ENCODE data around the gene DNAJC5. TPM values are rescaled to one million over a fixed set of nuclear protein-coding genes. Genes with fewer than 3 reads are reported as not detected.
"Not testable (repeated sequence)": the region's sequence is repeated elsewhere in the genome, so short reads cannot be mapped to it uniquely, and the experiment has no call there.

Gene DNAJC5, protein sequence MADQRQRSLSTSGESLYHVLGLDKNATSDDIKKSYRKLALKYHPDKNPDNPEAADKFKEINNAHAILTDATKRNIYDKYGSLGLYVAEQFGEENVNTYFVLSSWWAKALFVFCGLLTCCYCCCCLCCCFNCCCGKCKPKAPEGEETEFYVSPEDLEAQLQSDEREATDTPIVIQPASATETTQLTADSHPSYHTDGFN
- 10 to 100 TPM; 44.4 to 51.9 TPM for total RNA-seq

DNA sequence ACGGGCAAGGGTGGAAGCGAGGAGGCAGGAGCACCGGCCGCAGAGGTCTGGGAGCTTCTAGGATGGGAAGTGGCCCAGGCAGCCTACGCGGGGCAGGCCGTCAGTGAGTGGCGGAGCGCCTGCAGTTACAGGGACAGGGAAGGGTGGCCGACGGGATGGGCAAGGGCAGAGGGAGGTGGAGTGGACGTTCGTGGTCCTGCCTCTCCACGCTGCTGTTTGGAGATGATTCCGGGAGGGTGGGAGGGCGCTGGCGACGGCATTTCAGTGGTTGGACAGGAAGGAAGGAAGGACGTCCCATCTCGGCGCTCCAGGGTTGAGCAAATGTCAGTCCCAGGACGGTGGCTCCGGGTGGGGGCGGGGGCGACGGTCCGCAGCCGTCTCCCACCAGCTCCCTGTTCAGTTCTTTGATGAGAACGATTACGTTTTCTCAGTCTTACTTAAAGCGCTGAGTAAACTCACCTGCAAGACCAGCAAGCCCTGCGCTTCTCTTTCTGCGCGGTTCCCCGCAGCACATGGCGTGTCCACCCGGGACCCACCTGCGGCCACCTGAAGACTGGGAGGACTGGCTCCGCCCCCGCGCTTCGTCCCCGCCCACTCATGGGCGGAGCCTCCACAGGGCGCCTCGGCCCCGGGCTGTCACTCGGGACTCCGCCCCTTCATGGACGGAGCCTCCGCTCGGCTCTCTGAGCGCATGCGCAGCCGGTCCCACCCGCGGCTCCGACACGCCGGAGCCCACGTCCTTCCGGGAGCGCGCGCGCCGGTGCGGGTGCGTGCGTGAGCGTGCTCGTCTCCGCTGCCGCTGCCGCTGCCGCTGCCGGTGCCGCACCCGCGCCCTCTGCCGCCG lies at the start of gene DNAJC5:
Gene DNAJC5 (plus strand): TSS at position 769 of the 844 bp plus-strand sequence. CDS start 33,220 bp downstream, outside the sequence.
- ATAC-seq, result peak; percentile 90
- H3K27me3 Mint-ChIP-seq, result no peaks in the 10 kb centered on the region

DNA sequence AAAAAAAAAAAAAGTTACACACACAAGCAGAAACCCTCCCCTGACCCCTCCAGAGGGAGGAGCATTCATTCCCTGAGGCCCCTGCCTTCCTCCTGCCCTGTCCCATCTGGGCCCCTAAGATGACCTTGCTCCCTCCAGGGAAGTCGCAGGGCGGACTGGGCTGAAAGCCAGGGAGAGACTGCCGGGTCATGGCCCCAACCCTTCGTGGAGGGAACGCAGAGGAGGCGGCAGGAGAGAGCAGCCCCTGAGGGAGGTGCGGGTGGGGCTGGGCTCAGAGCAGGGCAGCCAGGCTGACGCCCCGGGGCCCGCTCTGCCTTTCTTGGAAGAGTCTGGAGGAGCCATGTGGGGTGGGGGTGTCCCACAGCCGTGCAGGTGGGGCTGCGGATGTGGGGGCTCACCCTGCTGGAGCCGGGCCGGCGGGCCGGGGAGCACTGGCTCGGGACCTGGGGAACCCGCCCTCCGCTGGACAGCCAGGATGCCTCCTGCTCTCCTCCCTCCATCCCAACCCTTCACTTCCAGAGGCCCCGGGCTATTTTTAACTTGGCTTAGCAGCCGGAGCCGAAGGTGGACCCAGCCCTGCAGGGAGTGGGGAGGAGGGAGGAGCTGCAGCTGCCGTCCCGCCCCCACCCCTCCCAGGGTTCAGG lies 48.7 kb upstream of the DNAJC5 start:
- ATAC-seq (peak; percentile 17), DNase-seq (no peak)
- peaks cover 16% of the 10 kb centered on the region for H3K4me1 Mint-ChIP-seq
- H3K27ac Mint-ChIP-seq, result no peak overlapping the region
- H3K36me3 Mint-ChIP-seq, result no peaks in the 10 kb centered on the region
- peaks cover 39% of the 10 kb centered on the region for H3K27me3 Mint-ChIP-seq
- no peak overlapping the region for H3K4me3 Mint-ChIP-seq
- CTCF ChIA-PET, result no interaction called here
- no peaks in the 10 kb centered on the region for H3K9me3 Mint-ChIP-seq (ENCODE audit: low read depth)

More for the DNA sequence above, at the start of gene DNAJC5:
- peak within 1 kb of the TSS; percentile 91 for H3K4me3 Mint-ChIP-seq
- peaks cover 16% of the 10 kb centered on the region for H3K36me3 Mint-ChIP-seq
- peak; percentile 97 for DNase-seq
- no peaks in the 10 kb centered on the region for H3K9me3 Mint-ChIP-seq (ENCODE audit: low read depth)
- H3K27ac Mint-ChIP-seq, result peak within 1 kb of the TSS; percentile 97
- CTCF ChIA-PET, result interaction anchor here (0.7 to 1.3 kb wide), 3 partner anchors 29 to 398 kb away, joined by 3 read pairs; partner anchors contain the start of gene TPD52L2
- H3K4me1 Mint-ChIP-seq, result peaks cover 38% of the 10 kb centered on the region

DNA sequence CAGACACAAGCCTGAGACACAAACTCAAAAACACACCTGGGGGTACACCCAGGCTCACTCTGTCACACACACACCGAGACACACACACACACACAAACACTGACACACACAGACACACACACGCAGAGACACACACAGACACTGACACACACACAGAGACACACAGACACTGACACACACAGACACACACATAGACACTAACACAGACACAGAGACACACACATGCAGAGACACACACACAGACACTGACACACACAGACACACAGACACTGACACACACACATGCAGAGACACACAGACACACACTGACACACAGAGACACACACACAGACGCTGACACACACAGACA lies 48.1 kb upstream of the DNAJC5 start:
- no peak overlapping the region for H3K27ac Mint-ChIP-seq
- H3K4me3 Mint-ChIP-seq, result no peak overlapping the region
- H3K9me3 Mint-ChIP-seq (ENCODE audit: low read depth), result no peaks in the 10 kb centered on the region
- ATAC-seq, result no peak
- CTCF ChIA-PET, result interaction anchor here (1.0 kb wide), 1 partner anchor 18 kb away, joined by 4 read pairs; the partner anchor contains the start of gene TPD52L2
- no peaks in the 10 kb centered on the region for H3K36me3 Mint-ChIP-seq
- H3K27me3 Mint-ChIP-seq, result peaks cover 41% of the 10 kb centered on the region
- no peak for DNase-seq
- peaks cover 18% of the 10 kb centered on the region for H3K4me1 Mint-ChIP-seq

DNA sequence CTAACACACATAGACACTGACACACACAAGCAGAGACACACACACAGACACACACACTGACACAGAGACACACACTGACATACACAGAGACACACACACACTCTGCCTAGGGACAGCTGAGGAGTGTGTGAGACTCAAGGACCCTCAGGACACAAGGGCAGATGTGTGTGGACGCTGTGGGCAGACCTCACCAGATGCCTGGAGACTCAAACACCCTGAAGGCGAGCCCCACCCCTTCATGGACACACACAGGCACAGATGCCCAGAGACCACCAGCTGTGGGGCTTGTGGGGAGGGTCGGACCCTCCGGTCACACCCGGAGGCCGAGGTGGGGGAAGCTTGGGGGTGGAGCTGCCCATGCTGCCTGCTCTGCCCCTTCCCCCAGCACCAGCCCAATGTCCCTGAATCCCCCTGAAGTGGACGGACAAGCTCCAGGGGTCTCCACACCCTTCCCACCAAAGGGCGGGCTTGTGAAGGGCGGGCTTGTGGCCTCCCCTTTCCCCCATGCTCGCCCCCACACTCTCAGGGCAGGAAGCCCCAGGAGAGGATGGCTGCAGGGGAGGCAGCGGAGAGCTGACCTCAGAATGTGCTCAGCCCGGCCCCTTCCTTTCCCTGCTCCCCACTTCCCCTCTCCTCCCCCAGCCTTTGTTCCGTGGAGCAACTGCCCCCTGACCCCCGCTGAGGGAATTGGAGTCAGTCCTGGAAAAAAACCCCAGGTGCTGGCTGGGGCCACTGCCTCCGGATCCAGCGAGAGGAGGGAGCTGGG lies 47.5 kb upstream of the DNAJC5 start:
- ATAC-seq, result no peak
- CTCF ChIA-PET, result interaction anchor here (0.7 to 1.5 kb wide), 3 partner anchors 17 to 72 kb away, joined by 3 to 4 read pairs (median 3); partner anchors contain the start of gene TPD52L2

DNA sequence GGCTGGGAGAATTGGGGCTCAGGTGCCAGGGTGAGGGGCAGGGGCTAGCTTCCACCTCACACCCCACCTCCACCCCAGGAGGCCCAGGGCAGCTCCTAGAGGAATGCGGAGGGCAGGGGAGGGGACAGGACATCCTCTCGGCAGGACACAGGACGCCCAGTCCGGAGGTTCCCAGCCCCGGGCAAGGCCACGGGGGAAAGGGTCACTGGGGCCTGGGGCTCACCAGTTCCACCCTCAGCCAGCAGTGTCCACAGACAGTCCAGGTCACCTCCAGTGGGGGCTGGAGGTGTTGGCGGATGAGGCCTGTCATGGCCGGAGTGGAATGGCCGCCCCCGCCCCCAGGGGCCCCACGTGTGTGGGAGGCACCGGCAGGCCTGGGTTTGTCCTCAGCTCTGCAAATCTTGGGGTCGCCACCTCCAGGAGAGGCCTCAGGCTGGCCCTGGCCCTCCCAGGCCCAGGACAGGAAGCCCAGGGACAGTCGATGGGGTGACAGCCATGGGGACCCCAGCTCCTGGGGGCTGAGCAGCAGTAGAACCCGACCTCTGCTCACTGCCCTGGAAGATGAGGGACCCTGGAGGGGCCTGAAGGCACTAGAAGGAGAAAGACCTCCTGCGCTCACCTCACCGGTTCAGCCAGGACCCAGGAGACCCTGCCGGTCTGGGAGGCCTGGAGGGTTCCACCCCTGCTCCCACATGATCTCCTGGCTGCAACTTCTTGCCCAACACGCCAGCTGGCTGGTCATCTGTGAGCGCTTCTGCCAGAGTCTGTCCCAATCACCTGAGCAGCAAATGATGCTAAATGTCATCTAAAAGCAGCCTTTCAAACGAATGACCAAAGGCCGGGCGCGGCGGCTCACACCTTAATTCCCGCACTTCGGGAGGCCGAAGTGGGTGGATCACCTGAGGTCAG lies 46.7 kb upstream of the DNAJC5 start:
- peaks cover 19% of the 10 kb centered on the region for H3K4me1 Mint-ChIP-seq
- CTCF ChIA-PET, result interaction anchor here (0.7 to 1.5 kb wide), 2 partner anchors 62 to 73 kb away, joined by 3 read pairs; no protein-coding TSS in a partner anchor
- no peak for DNase-seq
- no peaks in the 10 kb centered on the region for H3K9me3 Mint-ChIP-seq (ENCODE audit: low read depth)
- ATAC-seq, result no peak
- H3K4me3 Mint-ChIP-seq, result no peak overlapping the region
- no peaks in the 10 kb centered on the region for H3K36me3 Mint-ChIP-seq
- peaks cover 37% of the 10 kb centered on the region for H3K27me3 Mint-ChIP-seq
- no peak overlapping the region for H3K27ac Mint-ChIP-seq

More for the DNA sequence above, 47.5 kb upstream of the DNAJC5 start:
- Mint-ChIP-seq H3K9me3 (ENCODE audit: low read depth) (no peaks in the 10 kb centered on the region), H3K27ac (no peak overlapping the region), H3K4me3 (no peak overlapping the region), H3K27me3 (peaks cover 44% of the 10 kb centered on the region), H3K4me1 (peaks cover 19% of the 10 kb centered on the region), H3K36me3 (no peaks in the 10 kb centered on the region)
- no peak for DNase-seq

DNA sequence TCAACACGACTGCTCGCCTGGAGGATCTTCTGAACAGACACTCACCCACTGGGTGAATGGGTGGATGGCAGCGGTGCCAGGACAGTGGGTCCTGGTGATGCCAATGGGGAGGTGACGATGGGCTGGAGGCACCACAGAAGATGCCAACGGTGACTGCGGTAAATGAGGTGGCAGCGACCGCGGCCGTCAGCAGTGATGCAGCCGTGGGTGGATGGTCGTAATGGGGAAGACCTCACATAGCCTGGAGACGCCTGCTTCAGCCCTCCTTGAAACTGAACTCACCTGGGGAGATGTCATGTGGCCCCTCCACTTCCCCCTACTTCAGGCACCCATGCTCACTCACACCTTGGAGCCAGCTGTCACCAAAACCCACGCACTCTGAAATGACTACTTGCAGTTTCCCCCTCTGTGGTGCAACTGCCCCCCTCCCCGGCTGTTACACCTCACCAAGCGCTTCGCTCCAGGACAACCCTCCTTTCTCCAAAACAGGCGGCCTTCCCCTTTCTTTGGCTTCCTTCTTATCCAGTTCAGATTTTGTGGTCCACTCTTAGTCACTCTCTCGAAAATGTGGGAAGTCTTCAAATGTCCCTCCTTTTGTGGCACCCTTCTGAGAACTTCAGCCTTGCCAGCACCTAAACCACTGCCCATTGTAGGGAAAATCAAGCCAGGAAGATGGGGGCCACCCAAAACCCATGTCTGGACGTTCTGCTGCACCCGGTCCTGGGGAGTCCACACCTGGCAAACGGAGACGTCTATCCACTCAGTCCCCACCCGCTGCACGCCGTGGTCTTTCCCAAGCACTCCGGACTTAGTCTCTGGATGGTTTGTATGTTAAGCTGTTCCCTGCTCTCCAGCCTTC lies 44.0 kb upstream of the DNAJC5 start:
- no peak overlapping the region for H3K4me3 Mint-ChIP-seq
- H3K4me1 Mint-ChIP-seq, result peaks cover 17% of the 10 kb centered on the region
- H3K27me3 Mint-ChIP-seq, result peaks cover 17% of the 10 kb centered on the region
- peak; percentile 67 for DNase-seq
- no peaks in the 10 kb centered on the region for H3K36me3 Mint-ChIP-seq
- H3K9me3 Mint-ChIP-seq (ENCODE audit: low read depth), result no peaks in the 10 kb centered on the region
- CTCF ChIA-PET, result interaction anchor here (0.5 to 1.7 kb wide), 4 partner anchors 11 to 414 kb away, joined by 3 to 4 read pairs (median 3); partner anchors contain the start of gene TPD52L2
- no peak overlapping the region for H3K27ac Mint-ChIP-seq
- peak; percentile 62 for ATAC-seq

DNA sequence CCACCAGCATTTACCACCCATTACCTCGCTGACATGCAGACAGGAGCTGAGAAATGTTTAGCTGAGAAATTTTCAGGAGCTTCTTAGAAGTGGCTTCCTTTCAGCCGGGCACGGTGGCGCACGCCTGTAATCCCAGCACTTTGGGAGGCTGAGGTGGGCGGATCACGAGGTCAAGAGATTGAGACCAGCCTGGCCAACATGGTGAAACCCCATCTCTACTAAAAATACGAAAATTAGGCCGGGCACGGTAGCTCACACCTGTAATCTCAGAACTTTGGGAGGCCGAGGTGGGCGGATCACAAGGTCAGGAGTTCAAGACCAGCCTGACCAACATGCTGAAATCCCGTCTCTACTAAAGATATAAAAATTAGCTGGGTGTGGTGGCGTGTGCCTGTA lies 43.4 kb upstream of the DNAJC5 start:
- not testable (repeated sequence) for ATAC-seq; H3K27ac Mint-ChIP-seq; DNase-seq; H3K4me3 Mint-ChIP-seq; H3K9me3 Mint-ChIP-seq (ENCODE audit: low read depth); H3K36me3 Mint-ChIP-seq
- CTCF ChIA-PET, result interaction anchor here (0.6 to 1.7 kb wide), 3 partner anchors 12 to 111 kb away, joined by 3 to 4 read pairs (median 3); partner anchors contain the start of gene TPD52L2
- Mint-ChIP-seq H3K4me1 (peaks cover 15% of the 10 kb centered on the region), H3K27me3 (peaks cover 14% of the 10 kb centered on the region)

DNA sequence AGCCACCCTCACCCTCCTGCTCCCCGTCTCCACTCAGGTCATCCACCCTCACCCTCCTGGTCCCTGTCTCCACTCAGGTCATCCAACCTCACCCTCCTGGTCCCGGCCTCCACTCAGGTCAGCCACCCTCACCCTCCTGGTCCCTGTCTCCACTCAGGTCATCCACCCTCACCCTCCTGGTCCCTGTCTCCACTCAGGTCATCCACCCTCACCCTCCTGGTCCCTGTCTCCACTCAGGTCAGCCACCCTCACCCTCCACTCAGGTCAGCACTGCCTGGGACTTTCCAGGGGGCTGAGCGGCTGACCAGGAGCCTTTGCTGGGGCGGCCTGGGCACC lies 41.2 kb upstream of the DNAJC5 start:
- DNase-seq; H3K9me3 Mint-ChIP-seq (ENCODE audit: low read depth); ATAC-seq; CTCF ChIA-PET; H3K4me3 Mint-ChIP-seq; H3K36me3 Mint-ChIP-seq; H3K27ac Mint-ChIP-seq: not testable (repeated sequence)
- H3K27me3 Mint-ChIP-seq, result peaks cover 14% of the 10 kb centered on the region
- H3K4me1 Mint-ChIP-seq, result peaks cover 22% of the 10 kb centered on the region

DNA sequence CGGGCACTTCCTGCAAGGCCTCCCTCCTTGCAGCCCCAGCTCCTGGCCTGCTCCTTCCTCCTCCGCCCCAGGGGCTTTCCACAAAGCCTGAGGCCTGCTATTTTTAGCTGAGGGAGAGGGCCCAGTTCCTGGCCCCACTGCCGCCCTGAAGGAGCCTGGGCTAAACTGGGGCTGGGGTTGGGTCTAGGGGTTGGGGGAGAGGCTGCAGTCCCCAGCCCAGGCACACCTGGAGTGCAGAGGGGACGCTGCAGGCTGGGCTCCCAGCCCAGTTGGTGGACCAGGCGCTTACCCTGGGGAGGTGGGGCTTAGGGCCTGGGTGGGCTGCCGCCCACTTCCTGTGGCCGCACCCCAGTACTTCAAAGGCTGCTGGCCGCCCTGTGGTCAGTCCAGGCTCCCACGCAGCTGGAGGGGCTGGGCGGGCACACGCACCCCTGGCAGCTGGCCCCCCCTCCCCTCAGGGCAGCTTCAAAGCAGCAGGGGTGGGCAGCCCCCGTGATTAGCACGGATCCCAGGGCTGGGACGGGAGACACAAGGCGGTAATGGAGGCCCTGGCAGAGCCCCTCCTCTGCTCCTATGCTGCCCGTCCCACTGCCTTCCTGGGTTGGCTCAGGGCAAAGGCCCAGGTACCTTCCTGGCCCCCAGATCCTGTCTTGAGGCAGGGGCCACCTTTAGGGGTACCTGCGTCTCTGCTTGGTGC lies 40.7 kb upstream of the DNAJC5 start:
- Mint-ChIP-seq H3K36me3 (no peaks in the 10 kb centered on the region), H3K4me3 (no peak overlapping the region), H3K9me3 (ENCODE audit: low read depth) (no peaks in the 10 kb centered on the region), H3K27me3 (peaks cover 14% of the 10 kb centered on the region), H3K4me1 (peaks cover 27% of the 10 kb centered on the region), H3K27ac (no peak overlapping the region)
- DNase-seq (no peak), ATAC-seq (peak; percentile 13)
- CTCF ChIA-PET, result no interaction called here

DNA sequence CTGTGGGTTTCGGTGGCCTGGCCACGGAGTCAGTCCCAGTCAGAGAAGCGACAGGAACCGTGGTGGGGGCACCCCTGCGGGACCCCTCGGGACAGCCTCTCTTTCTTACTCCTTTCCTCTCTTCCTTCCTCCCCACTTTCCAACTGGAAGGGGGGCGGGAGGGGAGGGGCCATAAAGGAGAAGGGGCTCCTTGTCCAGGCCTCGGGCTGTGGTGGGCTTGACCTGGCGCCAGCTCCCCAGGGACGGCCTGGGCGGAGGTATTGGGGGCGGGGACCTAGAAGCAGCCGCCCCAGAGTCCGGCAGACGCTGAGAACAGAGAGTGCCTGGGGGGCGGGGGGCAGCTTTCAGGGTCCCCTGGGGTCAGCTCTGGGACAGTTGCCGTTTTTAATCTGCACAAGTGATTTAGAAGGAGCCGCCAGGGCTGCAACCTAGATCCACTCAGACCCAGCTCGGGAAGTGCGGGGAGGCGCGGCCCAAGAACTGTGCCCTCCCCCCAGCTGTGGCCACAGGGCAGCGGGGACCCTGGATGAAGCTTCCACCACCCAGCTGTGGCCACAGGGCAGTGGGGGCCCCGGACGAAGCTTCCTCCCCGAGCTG lies 40.1 kb upstream of the DNAJC5 start:
- Mint-ChIP-seq H3K4me3 (no peak overlapping the region), H3K27me3 (peaks cover 14% of the 10 kb centered on the region), H3K36me3 (no peaks in the 10 kb centered on the region), H3K4me1 (peaks cover 31% of the 10 kb centered on the region), H3K9me3 (ENCODE audit: low read depth) (no peaks in the 10 kb centered on the region), H3K27ac (no peak overlapping the region)
- DNase-seq, result no peak
- CTCF ChIA-PET, result interaction anchor here (1.4 kb wide), 1 partner anchor 10 kb away, joined by 3 read pairs; the partner anchor contains the start of gene TPD52L2
- ATAC-seq, result no peak

All from activated CD8-positive, alpha-beta memory T cell treated with anti-CD3 and anti-CD28 coated beads, Interleukin-2, amount 10 ng/mL, durations not matched to agents 7 days and 5 days (primary cell).